ENCODE results near the gene TSSK3. TPM values are rescaled to one million over a fixed set of nuclear protein-coding genes. Genes with fewer than 3 reads are reported as not detected.

Gene TSSK3
- total and polyA plus RNA-seq, 2 of the 8 experiments (the other 6 are each of a cell fraction or from before 2014, with no cell fraction given), result 1.2 TPM

GRCh38 chr1:32335790-32336590 lies 26.3 kb upstream of the TSSK3 start, which contains the start of gene MARCKSL1 (continued):
- TF ChIP-seq RBBP5 (IDR thresholded peaks at IDR 0.05; ENCODE audit: borderline replicate concordance, low read depth, low read length) (no peak), SP2 (IDR thresholded peaks at IDR 0.05; ENCODE audit: low read length) (no peak), YY1 (IDR thresholded peaks at IDR 0.05; ENCODE audit: low read depth, low read length) (0 out of 2 replicates have a peak, but pooled peaks have one; percentile 27), KDM5A (IDR thresholded peaks at IDR 0.05; ENCODE audit: low read length) (no peak), TAF1 (IDR thresholded peaks at IDR 0.05; ENCODE audit: low read depth, low read length) (peak; percentile 100), CREB1 (IDR thresholded peaks at IDR 0.05) (0 out of 2 replicates have a peak, but pooled peaks have one; percentile 10), JUN (IDR thresholded peaks at IDR 0.05; ENCODE audit: low read depth, low read length) (no peak), CBX5 (IDR thresholded peaks at IDR 0.05; ENCODE audit: low read depth, low read length) (no peak), CHD1 (IDR thresholded peaks at IDR 0.05; ENCODE audit: low read depth, low read length) (no peak), SAP30 (IDR thresholded peaks at IDR 0.05; ENCODE audit: insufficient read depth, insufficient replicate concordance, low read length) (no peak), SIN3A (conservative IDR thresholded peaks at IDR 0.05 in 1 of 2, IDR thresholded peaks at IDR 0.05 in 1 of 2; ENCODE audit: low read depth in 1 of 2, low read length in 2 of 2) (peak in 1 of 2 experiments; percentile 45; a peak in 1 of 4 replicates), RNF2 (IDR thresholded peaks at IDR 0.05; ENCODE audit: borderline replicate concordance, low read depth, low read length, missing control alignments, poor library complexity, severe bottlenecking) (no peak), ZNF274 (IDR thresholded peaks at IDR 0.05; ENCODE audit: borderline replicate concordance, extremely low read depth, low read length) (no peak), GABPA (IDR thresholded peaks at IDR 0.05; ENCODE audit: borderline replicate concordance, insufficient read depth, low read length) (0 out of 2 replicates have a peak, but pooled peaks have one; percentile 37), HDAC2 (IDR thresholded peaks at IDR 0.05; ENCODE audit: borderline replicate concordance in 1 of 2, low read depth in 2 of 2, low read length in 2 of 2) (no peak), TEAD4 (IDR thresholded peaks at IDR 0.05; ENCODE audit: low read depth, low read length) (no peak), CHD2 (IDR thresholded peaks at IDR 0.05; ENCODE audit: low read length) (no peak), ATF2 (IDR thresholded peaks at IDR 0.05; ENCODE audit: low read length) (no peak), HDAC6 (IDR thresholded peaks at IDR 0.05; ENCODE audit: low read depth, low read length) (no peak), BACH1 (IDR thresholded peaks at IDR 0.05; ENCODE audit: low read length) (no peak)

Measured in H1 (cell line).